LoVo (cell line): ENCODE results near the gene CA7.

Experiments used
- DNase-seq: peaks from one replicate; pipeline ENCODE4 v3.0.0-alpha.2; 2016; ENCODE audit warnings: low spot score

The CA7 gene

DNA sequence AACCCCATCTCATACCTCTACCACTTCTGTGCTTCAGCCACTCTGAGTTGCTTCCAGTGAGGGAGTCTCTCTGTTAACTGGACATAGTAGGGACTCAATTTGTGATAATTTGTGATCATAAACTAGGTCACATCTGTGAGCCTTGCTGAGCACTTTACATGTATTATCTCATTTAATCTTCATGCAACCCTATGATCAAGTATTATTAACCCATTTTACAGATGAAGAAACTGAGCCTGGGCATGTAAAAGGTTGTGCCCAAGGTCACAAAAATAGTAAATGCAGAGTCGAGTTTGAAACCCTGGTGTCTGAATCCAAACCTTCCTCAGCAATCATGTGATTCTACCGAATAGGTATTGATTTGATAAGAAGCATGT is 54.7 kb downstream of the CA7 start:
- no peak for DNase-seq

DNA sequence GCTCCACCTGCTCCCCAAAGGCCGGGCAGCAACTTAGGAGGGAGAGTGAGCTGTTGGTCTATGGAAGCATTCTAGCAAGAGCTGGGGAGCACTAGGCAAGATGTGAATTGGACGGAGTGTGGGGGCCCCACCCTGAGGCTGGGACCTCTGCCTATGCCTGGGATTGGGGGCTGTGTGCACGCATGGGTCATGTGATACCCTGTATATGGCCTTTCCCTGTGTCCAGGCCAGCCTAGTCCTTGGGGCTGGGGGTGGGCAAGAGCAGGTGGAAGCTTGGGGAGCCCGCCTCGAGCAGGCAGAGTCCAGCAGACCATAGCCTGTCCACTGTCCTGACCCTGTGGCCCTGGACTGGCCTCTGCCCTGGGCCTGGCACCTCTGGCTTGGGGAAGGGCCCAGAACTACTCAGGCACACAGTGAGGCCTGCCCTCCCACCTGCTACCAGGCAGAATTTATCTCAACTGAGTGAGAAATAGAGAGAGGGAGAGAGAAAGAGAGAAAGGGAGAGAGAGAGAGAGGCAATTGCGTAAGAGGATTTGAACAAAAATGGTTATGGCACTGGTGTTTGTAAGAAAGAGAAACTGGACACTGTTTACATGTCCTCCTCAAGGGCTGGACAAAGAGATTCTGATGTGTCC is 55.2 kb downstream of the CA7 start:
- no peak for DNase-seq

- peak; percentile 18 for DNase-seq
Observed at GRCh38 chr16:66899945-66900710, 55.9 kb downstream of the CA7 start.

DNA sequence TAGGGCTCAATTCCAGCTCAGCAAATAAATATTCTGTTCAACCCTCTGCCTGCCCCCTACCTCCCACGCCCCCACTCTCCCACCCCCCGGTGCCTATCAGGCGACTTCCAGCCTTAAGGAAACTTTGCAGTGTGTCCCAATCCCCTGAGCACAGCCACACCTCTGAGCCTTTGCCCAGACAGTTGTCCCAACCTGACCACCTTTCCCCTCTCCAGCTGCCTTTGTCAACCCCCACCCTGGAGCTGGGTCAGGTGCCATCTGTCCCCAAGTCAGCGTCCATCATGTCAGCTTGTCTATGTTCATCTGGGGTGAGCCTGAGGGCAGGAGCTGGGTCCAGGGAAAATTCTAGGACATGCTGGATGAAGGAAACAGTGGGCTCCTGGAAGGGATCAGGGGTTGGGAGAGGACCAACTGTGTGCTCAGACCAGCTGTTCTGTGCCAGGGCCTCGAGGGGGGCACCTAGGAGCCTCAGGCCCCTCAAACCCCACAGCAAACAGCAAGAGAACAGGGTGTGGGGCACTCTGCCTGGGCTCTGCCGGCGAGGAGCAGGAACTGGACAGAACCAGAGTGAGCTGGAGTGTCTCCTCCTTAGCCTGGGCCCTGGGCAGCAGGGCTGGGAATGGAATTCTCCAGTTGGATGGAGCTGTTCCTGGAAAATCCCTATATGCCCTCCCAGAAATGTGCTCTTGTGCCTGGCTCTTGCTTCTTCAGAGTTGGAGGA is 56.7 kb downstream of the CA7 start:
- DNase-seq = no peak

- no peak for DNase-seq
Observed at GRCh38 chr16:66901626-66902025, 57.4 kb downstream of the CA7 start.

DNA sequence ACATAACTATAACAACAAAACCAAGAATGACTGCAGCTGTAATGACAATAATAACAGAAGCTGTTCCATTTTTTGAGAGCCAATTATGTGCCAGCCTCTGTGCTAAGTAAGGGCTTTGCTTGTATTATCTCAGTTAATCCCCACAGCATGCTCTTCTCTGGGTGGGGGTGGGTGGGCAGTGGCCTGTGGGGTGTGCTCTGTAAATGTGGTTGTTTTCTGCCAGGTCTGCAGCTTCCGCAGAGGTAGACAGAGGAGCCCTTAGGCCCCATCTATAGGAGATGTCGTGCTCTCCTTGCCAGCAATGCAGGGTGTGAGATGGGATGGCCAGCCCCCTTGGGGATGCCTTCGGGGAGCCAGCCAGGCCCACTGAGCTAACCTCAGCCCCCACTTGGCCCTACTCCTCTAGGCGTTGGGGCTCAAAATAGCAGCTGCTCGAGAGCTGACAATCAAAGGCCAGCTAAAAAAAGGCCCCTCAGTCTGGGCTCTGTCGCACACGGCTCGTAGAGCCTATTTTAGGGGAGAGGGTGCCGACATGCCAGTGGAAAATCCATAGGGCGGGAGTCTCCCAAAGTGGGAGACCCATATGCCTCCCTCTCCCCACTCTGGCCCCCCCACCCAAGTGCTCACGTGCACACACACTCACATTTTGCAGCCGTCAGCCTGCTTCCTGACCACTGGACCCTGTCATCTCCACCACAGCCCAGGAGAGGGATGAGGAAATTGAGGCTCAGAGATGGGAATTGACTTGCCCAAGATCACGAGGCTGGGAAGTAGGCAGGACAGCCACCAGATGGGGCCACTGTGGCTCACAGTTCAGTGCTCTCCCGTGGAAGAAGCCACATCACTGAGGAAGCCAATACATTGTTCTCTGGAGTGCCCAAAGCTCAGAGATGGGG is 58.7 kb downstream of the CA7 start:
- no peak for DNase-seq
